Hindlimb muscle (tissue), 1 donor: Measurements from ENCODE around the gene TNS3. TPM values are rescaled to one million over a fixed set of nuclear protein-coding genes. Genes with fewer than 3 reads are reported as not detected.
"Not testable (repeated sequence)": the region's sequence is repeated elsewhere in the genome, so short reads cannot be mapped to it uniquely, and the experiment has no call there.

Experiments used
- DNase-seq: peaks from one replicate; pipeline ENCODE4 v3.0.0-alpha.2; 2013
- polyA plus RNA-seq: library from polyadenylated mRNA; unstranded; fragments of 120-200 nt; gene quantifications from one replicate; pipeline ENCODE4 v1.2.1, GENCODE V29; 2013; ENCODE audit not compliant: insufficient read length

TNS3 gene
- polyA plus RNA-seq, 1 donor = 24.9 TPM

DNA sequence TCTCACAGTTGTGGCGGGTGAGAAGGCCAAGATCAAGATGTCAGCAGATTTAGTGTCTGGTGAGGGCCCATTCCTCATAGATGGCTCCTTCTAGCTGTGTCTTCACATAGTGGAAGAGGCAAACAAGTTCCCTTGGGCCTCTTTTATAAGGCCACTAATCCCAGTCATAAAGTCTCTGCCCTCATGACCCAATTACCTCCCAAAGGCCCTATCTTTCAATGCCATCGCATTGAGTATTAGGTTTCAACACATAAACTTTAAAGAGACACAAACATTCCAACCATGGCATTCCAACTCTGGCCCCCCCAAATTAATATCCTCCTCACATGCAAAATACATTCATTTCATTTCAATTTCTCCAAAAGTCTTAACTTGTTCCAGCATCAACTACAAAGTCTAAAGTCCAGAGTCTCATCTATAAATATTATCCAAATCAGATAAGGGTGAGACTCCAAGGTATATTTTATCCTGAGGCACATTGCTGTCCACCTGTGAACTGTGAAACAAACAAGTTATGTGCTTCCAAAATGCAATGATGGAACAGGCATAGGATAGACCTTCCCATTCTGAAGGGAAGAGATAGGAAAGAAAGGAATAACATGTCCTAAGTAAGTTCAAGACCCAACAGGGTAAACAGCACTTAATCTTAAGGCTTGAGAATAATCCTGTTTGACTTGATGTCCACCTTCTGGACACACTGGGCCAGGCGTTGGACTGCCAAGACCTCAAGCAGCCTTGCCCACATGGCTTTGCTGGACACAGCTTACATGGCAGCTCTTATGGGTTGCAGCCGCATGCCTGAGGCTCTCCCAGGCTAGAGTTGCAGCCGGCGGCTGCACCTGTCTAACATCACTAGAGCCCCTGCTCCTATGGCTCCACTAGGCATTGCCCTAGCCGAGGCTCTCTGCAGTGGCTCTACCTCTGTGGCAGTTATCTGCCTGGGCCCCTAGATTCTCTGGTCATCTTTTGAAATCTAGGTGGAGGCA, 312.8 kb downstream of the TNS3 start:
- no peak for DNase-seq

GRCh38 chr7:47267346-47267745, 314.6 kb downstream of the TNS3 start:
- no peak for DNase-seq

- DNase-seq = no peak
Measured at GRCh38 chr7:47266799-47267198, 315.1 kb downstream of the TNS3 start.

DNA sequence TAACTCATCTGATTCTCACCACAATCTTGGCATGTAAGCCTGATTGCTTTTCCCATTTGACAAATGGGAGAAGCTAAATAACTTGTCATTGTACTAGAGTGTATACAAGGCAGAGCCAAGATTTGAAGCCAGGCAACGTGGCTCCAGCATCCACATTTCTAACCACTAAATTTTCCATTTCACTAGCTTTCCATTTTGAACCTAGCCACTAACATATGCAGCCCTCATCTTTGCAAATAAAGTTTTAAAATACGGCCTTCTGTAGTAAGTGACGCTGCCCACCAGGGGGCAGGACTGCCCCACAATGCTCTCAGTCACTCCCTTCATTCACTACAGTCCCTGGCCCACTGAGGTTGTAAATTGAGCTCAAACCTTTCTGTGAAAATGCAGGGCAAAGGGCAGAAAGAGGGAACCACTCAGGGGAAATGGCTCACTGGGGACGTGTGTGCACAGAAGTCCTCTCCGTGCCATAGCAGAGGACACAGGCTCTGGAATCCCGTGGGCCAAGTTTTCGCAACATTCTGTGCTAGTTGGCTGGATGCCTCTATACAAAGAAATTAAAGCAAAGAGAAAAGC, 315.7 kb downstream of the TNS3 start:
- DNase-seq = peak; percentile 83

DNA sequence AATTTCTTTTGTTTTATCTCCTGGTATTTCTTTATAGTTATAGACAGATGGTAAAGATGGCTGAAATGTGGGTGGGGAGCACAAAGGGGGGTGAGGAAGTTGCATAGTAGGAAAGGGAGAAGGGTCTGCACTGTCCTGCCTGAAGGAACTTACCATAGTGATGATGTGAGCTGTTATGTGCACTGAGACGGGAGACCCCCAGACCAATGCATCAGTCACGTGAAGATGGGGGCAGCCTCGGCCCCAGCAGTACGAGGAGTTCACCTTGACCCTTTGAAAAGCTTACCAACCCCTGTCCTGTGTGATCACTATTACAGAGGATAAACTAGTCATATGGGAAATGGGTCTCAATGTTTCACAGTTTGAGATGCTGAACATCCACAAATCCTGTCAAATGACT, 316.3 kb downstream of the TNS3 start:
- DNase-seq = no peak

- DNase-seq = no peak
Measured at GRCh38 chr7:47264021-47264651, 317.8 kb downstream of the TNS3 start.

DNA sequence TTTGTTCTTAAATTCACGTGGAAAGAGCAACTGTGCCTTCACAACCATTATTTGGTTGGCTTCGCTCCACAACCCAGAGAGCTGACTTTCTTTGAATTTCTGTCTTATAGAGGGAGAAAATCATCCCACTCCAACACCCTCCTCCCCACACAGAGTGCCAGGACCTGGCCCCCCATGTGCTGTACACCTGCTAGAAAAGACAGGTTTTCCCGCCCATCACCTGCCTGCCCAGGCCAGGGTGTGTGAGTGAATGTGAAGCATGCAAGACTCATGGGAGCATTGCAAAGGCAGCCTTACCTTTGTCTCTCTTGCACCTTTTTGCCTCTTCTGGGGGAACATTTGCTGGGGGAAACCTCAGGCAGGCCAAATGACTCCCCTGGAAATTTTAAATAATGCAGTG, 319.0 kb downstream of the TNS3 start:
- no peak for DNase-seq

DNA sequence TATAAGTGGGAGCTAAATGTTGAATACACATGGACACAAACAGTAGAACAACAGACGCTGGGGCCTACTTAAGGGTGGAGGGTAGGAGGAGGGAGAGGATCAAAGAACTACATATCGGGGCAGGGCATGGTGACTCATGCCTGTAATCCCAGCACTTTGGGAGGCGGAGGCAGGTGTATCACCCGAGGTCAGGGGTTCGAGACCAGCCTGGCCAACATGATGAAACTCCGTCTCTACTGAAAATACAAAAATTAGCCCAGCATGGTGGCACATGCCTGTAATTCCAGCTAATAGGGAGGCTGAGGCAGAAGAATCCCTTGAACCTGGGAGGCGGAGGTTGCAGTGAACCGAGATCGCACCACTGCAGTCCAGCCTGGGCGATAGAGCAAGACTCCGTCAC, 319.8 kb downstream of the TNS3 start:
- not testable (repeated sequence) for DNase-seq

DNA sequence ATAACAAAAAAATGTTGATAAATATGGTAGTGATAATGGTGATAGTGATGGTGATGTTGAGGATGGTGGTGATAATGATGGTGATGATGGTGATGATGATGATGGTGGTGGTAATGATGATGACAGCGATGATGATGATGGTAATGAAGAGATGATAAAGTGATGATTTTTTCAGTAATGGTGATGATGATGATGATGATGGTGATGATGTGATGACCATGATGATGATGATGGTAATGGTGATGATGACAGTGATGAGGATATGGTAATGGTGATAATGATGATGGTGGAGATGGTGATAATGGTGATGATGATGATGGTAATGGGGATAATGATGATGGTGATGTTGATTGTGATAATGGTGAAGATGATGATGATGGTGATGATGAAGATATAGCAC, 321.6 kb downstream of the TNS3 start:
- DNase-seq = no peak

GRCh38 chr7:47259682-47260081, 322.2 kb downstream of the TNS3 start:
- DNase-seq = no peak

DNA sequence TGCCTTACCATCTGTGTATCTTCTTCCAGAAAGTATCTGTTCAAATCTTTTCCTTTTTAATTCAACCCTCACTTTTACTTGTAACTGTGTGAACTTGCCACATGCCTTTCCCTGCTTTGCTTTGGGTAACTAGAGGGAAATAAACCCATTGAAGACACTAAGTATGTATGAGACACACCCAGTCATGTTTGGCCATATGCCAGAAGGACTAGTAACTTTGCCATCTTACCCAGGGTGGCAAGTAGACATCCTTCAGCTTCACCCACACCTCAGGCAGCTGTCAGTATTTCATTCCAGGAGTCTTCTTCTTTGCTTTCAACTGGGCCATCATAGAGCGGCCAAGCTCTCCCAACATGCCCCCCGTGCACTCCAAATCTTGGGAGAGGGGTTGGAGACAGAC, 323.1 kb downstream of the TNS3 start:
- no peak for DNase-seq

- no peak for DNase-seq
Measured at GRCh38 chr7:47256016-47256415, 325.9 kb downstream of the TNS3 start.

DNA sequence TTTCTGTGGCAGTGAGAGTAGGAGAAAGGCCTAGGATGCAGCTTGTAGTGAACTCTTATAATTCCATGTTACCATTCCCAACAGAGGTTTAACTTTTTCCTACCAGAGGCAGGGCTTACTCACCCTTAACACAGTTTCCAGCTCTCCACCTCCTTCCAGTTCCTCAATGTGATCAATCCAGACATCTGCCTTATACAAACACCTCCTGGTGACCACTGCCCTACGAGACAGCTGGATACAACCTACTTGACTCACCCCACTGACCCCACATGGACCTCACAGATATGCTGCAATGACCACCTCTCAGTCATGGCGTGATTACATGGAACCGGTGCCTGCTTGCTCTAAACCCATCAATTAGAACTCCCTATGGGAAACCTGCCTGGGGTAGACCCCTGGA, 326.5 kb downstream of the TNS3 start:
- no peak for DNase-seq

- DNase-seq = no peak
Measured at GRCh38 chr7:47255007-47255406, 326.9 kb downstream of the TNS3 start.

DNA sequence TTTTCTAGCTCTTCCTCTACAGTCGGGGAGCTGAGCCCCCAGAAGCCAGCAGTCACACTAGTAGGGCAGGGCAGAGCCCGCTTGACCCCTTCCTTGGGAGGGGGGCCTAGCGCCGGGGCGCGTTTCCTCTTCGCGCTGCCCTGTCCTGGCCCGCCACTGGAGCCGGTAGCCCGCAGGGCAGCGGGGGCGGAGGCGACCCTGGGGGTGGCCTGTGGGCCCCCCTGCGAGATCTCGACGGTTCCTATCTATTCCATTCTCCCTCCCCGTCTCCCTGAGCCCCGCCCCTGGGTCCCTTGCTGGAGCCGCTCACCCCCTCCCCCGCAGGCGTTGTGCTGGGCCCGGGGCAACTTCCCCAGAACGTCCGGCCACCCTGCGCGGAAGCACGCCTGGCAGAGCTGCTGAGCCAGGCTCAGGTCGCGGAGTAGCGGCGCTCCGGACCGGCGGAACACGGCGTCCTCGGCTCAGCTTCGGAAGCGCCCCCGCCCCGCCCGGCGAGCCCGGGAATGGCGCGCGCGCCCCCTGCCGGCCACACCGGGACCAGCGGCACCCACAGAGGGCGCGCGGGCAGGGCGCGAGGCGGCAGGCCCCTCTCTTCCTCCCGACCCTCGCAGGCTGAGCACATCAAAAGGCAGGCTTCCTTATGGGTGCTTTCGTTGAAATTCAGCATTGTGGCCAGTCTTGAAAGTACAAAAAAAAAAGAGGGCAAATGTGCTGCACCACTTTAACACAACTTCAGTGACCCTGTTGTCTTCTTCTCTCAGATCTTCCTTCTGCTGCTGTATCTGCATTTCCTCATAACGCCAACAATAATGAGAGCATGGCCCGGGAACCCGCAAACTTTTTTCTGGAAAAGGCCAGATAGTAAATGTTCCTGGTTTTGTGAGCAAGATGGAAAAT, 327.6 kb downstream of the TNS3 start:
- DNase-seq = peak; percentile 84

DNA sequence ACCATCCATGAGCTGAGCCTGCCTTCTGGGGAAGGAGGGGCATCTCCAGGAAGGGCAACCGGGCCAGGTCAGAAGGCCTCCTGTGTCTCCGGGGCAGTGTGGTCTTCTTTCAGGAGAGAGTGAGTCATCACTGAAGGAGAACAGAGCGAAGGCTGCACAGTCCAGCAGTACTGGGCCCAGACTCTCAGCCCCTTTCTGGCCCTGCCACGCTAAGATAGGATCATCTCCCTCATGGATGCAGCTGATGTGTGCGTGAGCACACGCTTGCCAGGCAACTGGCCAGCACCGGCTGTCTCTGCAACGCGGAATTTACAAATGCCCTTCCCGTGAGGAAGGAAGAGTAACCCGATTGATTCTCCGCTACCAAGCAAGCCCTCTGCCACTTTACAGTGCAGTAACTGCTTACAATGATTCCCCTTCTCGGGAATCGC, 328.2 kb downstream of the TNS3 start:
- DNase-seq = peak; percentile 67

DNA sequence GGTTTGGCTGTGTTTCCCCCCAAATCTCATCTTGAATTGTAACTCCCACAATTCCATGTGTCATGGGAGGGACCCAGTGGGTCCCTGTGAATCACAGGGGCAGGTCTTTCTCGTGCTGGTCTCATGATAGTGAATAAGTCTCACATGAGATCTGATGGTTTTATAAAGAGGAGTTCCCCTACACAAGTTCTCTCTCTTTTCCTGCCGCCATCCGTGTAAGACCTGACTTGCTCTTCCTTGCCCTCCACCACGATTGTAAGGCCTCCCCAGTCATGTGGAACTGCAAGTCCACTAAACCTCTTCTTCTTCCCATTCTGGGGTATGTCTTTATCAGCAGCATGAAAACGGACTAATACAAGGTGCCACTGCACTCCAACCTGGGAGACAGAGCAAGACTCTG, 329.2 kb downstream of the TNS3 start:
- DNase-seq = no peak

- no peak for DNase-seq
Measured at GRCh38 chr7:47249361-47249760, 332.6 kb downstream of the TNS3 start.

DNA sequence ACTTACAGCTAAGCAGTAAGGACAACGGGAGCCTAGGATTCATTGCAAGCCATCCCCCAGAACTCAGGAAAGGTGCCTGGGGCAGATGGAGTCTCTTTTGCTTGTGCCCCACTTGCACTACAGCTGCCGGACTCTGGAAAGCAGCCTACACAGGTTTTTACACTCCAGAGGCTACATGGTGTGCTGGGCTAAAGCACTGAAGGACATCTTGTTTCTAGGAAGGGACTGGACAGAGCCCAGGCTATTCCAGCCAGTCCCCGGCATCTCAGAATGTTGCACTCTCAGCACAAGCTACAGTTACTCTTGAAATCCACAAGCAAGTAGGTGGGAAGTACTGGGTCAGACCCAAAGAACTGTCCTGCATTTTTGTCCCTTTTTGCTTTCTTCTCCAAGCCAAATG, 333.1 kb downstream of the TNS3 start:
- no peak for DNase-seq

DNA sequence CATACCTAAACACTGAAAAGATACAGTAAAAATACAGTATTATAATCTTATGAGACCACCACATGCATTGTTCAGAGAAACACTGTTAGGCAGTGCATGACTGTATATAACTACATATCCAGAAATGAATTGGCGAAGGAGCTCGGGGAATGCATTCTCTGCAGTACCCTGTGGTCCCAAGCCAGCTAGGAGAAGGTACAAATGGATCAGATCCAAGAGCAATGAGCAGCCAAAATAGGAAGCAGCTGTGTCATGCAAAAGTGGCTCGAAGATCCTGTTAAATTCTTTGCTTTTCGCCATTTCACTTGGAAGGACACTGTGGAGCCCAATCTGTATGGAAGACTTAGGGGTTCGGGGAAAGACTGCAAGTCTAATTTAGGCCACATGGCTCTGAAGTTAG, 334.8 kb downstream of the TNS3 start:
- no peak for DNase-seq

GRCh38 chr7:47244692-47245091, 337.2 kb downstream of the TNS3 start:
- DNase-seq = no peak
